ENCODE data around the gene ZNF790. TPM values are rescaled to one million over a fixed set of nuclear protein-coding genes. Genes with fewer than 3 reads are reported as not detected.
A peak's percentile ranks its signal among the peaks of the same experiment; 100 is the strongest.

Gene ZNF790
- total and polyA plus RNA-seq, 2 of the 13 experiments (the other 11 are each of a cell fraction or from before 2014, with no cell fraction given) = 1.3 to 5.3 TPM

DNA sequence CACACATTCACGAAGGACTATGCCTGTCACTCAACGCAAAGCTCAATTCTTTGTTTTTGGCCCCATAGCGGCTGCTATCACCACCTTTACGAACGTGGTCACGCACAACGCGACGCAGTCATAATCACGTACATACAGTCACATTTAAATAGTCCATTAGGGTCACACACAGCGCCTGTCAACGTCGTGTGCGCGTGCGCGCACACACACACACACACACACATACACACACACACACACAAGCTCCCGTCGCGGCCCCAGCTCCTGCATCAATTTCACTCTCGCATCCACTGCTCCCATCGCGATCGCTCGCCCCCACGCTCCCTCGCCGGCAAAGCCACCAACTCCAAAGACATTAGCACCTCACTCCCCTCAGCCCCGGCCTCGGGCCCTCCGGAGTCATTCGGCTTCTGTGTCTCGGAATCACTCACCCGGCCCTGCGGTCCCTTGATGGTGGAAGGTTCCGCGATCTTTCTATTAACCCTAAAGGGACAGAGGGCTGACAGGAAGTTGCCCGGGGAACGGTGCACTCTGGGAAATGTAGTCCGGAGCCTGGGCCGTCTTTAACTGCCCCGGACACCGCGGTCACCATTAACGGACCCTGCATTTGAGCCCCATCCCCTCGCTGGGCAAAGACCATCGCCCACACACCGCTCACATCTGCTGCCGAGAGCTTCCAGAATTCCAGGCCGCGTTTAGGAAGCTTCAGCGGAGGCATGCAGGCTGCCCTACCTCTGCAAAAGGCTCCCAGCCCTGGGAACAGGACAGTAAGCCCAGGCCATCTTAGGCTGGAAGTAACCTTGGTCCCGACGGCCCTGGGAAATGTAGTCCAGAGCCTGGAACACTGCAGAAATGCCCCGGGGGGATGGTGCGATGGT, at the start of gene ZNF790 (continued):
- TF ChIP-seq, protein P1, sequence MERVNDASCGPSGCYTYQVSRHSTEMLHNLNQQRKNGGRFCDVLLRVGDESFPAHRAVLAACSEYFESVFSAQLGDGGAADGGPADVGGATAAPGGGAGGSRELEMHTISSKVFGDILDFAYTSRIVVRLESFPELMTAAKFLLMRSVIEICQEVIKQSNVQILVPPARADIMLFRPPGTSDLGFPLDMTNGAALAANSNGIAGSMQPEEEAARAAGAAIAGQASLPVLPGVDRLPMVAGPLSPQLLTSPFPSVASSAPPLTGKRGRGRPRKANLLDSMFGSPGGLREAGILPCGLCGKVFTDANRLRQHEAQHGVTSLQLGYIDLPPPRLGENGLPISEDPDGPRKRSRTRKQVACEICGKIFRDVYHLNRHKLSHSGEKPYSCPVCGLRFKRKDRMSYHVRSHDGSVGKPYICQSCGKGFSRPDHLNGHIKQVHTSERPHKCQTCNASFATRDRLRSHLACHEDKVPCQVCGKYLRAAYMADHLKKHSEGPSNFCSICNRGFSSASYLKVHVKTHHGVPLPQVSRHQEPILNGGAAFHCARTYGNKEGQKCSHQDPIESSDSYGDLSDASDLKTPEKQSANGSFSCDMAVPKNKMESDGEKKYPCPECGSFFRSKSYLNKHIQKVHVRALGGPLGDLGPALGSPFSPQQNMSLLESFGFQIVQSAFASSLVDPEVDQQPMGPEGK (CRISPR knock-in tag; IDR thresholded peaks at IDR 0.05) = no peak
- peak; percentile 40; the same call in 1 of the 2 replicates for TF ChIP-seq ZSCAN31 (CRISPR knock-in tag; IDR thresholded peaks at IDR 0.05; ENCODE audit: low read depth)
- TF ChIP-seq IKZF1 (IDR thresholded peaks at IDR 0.05) = no peak
- 0 out of 2 replicates have a peak, but pooled peaks have one; percentile 6 for TF ChIP-seq NFYC (CRISPR knock-in tag; IDR thresholded peaks at IDR 0.05)
- no peak for TF ChIP-seq ZNF782 (CRISPR knock-in tag; IDR thresholded peaks at IDR 0.05; ENCODE audit: borderline replicate concordance)
- TF ChIP-seq ZNF691 (CRISPR knock-in tag; IDR thresholded peaks at IDR 0.05; ENCODE audit: borderline replicate concordance, low read depth) = peak; percentile 74; the same call in 1 of the 2 replicates
- 0 out of 2 replicates have a peak, but pooled peaks have one; percentile 59 for TF ChIP-seq ZHX1 (CRISPR knock-in tag; IDR thresholded peaks at IDR 0.05; ENCODE audit: low read depth)
- peak; percentile 42; the same call in 1 of the 2 replicates for TF ChIP-seq POGZ (CRISPR knock-in tag; IDR thresholded peaks at IDR 0.05)
- TF ChIP-seq ZBTB37 (CRISPR knock-in tag; IDR thresholded peaks at IDR 0.05) = no peak
- TF ChIP-seq NR1H2 (CRISPR knock-in tag; IDR thresholded peaks at IDR 0.05; ENCODE audit: borderline replicate concordance, low read depth) = no peak
- TF ChIP-seq NR2C2 (CRISPR knock-in tag; IDR thresholded peaks at IDR 0.05; ENCODE audit: borderline replicate concordance) = peak; percentile 93
- no peak for TF ChIP-seq IRX3 (CRISPR knock-in tag; IDR thresholded peaks at IDR 0.05; ENCODE audit: borderline replicate concordance, low read depth)
- TF ChIP-seq CBX1 (IDR thresholded peaks at IDR 0.05; ENCODE audit: low read depth) = peak; percentile 63
- peak; percentile 84 for TF ChIP-seq PHF8 (CRISPR knock-in tag; IDR thresholded peaks at IDR 0.05)
- TF ChIP-seq ZNF20 (CRISPR knock-in tag; IDR thresholded peaks at IDR 0.05) = no peak
- TF ChIP-seq, protein P2, sequence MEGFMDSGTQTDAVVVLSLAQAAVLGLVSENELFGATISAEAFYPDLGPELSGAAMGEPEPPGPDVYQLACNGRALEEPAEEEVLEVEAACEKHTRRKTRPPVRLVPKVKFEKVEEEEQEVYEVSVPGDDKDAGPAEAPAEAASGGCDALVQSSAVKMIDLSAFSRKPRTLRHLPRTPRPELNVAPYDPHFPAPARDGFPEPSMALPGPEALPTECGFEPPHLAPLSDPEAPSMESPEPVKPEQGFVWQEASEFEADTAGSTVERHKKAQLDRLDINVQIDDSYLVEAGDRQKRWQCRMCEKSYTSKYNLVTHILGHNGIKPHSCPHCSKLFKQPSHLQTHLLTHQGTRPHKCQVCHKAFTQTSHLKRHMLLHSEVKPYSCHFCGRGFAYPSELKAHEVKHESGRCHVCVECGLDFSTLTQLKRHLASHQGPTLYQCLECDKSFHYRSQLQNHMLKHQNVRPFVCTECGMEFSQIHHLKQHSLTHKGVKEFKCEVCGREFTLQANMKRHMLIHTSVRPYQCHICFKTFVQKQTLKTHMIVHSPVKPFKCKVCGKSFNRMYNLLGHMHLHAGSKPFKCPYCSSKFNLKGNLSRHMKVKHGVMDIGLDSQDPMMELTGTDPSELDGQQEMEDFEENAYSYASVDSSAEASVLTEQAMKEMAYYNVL (CRISPR knock-in tag; IDR thresholded peaks at IDR 0.05; ENCODE audit: borderline replicate concordance) = peak; percentile 33; the same call in 1 of the 2 replicates
- TF ChIP-seq NCOR1 (IDR thresholded peaks at IDR 0.05; ENCODE audit: borderline replicate concordance, low read length) = no peak
- TF ChIP-seq ZNF224 (CRISPR knock-in tag; IDR thresholded peaks at IDR 0.05) = no peak; the same call in 1 of the 2 replicates
- 0 out of 2 replicates have a peak, but pooled peaks have one; percentile 16 for TF ChIP-seq ZNF44 (CRISPR knock-in tag; IDR thresholded peaks at IDR 0.05)
